SH-SY5Y (cell line): ENCODE measurements around the gene COPZ1.
A peak's percentile ranks its signal among the peaks of the same experiment; 100 is the strongest.

ENCODE experiments used
- GATA2 ChIP-seq: IDR thresholded peaks from 2 replicates; pipeline ENCODE4 v1.6.1; 2011; ENCODE audit warnings: mild to moderate bottlenecking, low read depth, low read length
- GATA3 ChIP-seq: IDR thresholded peaks from 2 replicates; pipeline ENCODE4 v1.6.1; 2011; ENCODE audit warnings: low read depth, mild to moderate bottlenecking, low read length, moderate library complexity

The COPZ1 gene

GRCh38 chr12:54324617-54325441 lies at the start of gene COPZ1:
COPZ1 (plus strand) TSS chr12:54325131; CDS start chr12:54325164, 33 bp downstream.
- TF ChIP-seq GATA3, result no peak
- peak; percentile 69 for TF ChIP-seq GATA2

- TF ChIP-seq GATA3, result no peak
- TF ChIP-seq GATA2, result no peak
These were observed 48.6 kb upstream of the COPZ1 start for GRCh38 chr12:54276368-54276767.

- no peak for TF ChIP-seq GATA3
- no peak for TF ChIP-seq GATA2
These were observed 47.1 kb upstream of the COPZ1 start for GRCh38 chr12:54277823-54278276.

- TF ChIP-seq GATA2 (no peak), GATA3 (no peak)
These were observed 45.7 kb upstream of the COPZ1 start for GRCh38 chr12:54279227-54279631.

DNA sequence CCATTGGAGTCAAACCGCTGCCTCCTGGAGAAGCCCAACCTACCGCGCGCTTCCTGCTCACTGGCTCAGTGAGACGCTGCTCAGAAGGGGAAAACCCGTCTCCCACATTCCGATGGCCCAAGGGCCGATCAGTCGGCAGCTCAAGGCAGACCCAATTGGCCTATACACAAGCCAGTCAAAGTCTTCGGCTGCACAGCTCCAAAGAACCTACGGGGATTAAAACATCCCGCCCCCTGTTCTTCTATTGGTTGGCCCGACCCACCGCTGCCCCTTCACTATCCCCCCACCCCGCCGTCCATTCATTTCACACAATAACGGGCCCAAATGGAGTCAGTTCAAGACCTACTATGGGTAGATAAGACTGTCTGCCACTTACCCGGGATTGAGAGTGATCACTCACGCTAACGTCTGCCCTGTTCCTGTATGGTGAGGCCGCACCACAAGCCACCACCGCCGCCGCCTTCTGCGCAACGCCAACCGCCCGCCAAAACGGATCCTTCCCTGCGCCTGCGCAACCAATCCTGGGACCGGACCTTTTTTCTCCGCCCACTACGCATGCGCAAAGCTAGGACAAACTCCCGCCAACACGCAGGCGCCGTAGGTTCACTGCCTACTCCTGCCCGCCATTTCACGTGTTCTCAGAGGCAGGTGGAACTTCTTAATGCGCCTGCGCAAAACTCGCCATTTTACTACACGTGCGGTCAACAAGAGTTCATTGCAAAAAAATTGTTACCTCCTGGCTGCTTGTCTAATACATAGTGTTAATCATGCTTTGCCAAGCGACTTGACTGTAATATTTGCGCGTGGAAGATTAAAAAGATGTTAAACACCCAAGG lies 45.1 kb upstream of the COPZ1 start, which contains the start of gene CBX5:
Gene CBX5 (minus strand): TSS at position 491 of the 836 bp plus-strand sequence. CDS start 22,472 bp downstream, outside the sequence.
- TF ChIP-seq GATA2, result no peak
- no peak for TF ChIP-seq GATA3

DNA sequence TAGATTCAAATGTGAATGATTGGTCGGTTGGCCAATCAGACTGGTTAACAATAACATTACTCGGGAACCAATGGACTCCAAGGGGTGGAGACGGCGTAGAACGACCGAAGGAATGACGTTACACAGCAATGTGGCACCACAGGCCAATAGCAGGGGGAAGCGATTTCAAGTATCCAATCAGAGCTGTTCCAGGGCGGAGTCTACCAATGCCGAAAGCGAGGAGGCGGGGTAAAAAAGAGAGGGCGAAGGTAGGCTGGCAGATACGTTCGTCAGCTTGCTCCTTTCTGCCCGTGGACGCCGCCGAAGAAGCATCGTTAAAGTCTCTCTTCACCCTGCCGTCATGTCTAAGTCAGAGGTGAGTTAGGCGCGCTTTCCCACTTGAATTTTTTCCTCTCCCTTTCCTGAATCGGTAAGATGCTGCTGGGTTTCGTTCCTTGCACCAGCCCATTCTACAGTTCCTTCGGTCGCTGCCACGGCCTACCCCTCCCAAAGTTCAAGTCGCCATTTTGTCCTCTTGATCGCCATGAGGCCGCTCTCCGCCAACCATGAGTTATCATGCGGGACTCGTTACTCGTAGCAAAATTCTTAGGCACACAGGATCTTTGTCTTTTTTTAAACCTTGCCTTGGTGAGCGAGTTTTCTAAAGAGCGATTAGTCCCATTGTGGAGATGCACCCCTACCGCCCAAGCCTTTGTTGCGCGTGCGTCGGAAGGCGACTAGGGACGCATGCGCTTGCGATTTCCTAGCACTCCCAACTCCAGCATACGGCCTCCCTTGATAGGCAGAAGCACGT lies 44.3 kb upstream of the COPZ1 start, which contains the start of gene HNRNPA1:
Gene HNRNPA1 (plus strand): TSS at position 259 of the 793 bp plus-strand sequence. CDS start 82 bp downstream, at position 341.
- no peak for TF ChIP-seq GATA2
- no peak for TF ChIP-seq GATA3

GRCh38 chr12:54282949-54283593 lies 41.9 kb upstream of the COPZ1 start:
- TF ChIP-seq GATA3, result no peak
- TF ChIP-seq GATA2, result no peak

GRCh38 chr12:54285150-54286041 lies 39.5 kb upstream of the COPZ1 start:
- TF ChIP-seq GATA3 (no peak), GATA2 (no peak)

DNA sequence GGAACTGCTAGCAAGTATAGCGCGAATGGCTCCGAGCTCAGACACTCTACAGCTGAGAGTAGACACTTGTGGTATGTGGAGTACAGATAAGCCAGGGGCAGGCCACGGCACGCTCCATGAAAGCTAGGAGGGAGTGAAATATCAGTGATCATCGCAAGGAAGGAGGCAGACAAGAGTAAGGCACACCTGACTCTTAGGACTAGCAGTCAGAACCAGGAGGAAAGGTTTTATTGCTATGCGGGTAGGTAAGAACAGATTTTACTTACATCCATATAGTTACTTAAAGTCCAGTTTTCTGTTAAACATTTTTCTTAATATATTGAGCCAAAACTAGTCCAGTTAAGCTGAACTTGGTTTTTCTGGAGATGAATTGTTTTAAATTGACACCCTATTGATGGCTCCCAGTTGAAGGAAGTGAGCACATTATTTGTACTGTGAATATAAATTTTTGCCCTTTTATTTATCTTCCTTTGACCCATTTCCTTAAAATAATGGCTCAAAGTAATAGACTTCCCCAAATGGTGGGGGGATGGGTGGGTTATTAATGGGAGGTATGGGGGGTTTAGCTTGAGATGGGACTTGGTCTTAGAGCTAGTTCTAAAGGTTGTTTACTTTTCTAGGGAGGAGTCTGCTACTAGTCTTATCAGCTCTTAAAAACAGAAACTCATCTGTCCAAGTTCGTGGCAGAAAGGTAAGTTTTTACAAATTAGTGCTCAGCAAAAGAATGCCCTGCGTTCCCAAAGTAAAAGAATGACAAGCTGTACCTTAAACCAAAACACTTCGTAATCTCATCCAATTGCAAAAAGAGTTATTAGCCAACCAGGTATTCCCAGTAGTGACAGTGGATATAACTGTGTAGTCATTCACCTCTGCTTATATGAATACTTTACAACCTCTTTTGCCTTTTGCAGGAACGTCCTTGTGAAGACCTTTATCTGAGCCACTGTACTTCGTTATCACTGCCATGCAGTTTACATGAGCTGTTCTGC lies 38.6 kb upstream of the COPZ1 start:
- TF ChIP-seq GATA2, result no peak
- TF ChIP-seq GATA3, result no peak

DNA sequence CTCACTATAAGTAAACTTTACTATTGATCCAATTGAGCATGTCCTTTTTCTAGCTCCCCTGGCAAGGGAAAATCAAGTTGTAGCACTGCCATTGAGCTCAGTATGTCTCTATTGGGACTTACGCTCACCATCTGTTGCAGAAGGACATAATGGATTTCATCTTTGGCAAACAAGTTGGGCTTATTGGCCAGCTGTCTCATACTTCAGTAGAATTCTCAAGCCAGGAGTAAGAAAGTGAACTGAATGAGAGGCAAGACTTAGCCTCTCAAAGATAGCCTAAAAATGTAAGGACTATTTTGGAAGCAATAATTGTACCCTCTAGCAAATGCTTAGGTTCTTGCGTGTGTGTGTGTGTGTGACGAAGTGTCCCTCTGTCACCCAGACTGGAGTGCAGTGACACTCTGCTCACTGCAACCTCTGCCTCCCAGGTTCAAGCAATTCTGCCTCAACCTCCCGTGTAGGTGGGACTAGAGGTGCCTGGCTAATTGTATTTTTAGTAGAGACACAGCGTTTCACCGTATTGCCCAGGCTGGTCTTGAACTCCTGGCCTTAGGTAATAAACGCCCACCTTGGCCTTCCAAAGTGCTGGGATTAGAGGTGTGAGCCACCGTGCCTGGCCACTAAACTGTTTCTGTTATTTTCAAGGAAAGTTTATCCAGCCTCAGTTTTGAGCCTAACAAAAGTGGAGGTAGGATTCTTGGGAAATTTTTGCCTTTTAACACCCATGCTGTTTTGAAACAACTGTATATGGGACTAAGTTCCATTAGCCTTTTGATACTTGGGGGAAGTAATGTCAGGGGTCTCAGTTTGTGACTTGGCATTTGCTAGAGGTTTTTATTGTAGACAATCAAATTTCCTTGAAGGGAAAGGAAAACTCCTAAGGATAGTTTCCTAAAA lies 37.4 kb upstream of the COPZ1 start:
- no peak for TF ChIP-seq GATA2
